ENCODE measurements around the gene FAT1. TPM values are rescaled to one million over a fixed set of nuclear protein-coding genes. Genes with fewer than 3 reads are reported as not detected.

FAT1 gene
- total and polyA plus RNA-seq, 9 donors, result 80.7 to 144 (median 124) TPM

DNA sequence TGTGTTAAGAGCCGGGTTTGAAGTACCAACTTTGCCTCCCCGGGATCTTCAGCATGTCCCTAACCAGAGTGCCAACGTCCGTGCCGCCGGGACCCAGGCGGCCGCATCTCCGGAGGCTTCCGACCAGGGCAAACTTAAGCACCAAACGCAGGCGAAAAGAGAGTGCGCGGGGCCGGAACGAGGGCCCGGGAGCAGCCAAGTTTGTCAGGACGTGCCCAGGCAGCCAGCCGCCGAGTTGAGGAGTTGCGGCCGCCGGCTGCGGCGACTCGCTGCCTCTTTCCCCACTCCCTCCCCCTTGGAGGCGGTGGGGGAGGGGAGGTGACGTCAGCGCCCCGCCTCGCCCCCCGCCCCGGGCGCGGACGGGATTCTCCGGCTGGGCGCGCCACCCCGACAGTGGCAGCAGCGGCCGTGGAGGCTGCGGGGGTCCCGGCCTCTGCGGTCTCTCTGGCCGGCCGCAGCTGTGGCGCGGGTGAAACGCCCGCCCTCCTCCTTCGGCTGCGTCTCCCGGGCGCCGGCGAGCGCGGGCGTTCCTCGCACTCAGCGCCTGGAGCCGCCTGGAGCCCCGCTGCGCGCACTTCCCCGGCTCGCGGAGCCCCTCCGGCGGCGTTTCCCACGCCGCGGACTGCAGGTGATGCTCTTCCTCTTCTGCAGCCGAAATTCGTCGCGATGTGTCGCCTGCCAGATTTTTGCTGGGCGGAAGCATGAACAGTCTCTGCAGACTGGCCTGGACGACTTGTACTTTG, 2.9 kb upstream of the FAT1 start:
- H3K36me3 ChIP-seq (ENCODE audit: control insufficient read depth, insufficient read depth, low read length), result no peaks in the 10 kb centered on the region
- peak; percentile 92 for DNase-seq
- WGBS (ENCODE audit: insufficient coverage), result 0% methylated on average over 57 of the region's 82 CpGs
- peaks cover 17% of the 10 kb centered on the region for H3K4me1 ChIP-seq (ENCODE audit: control insufficient read depth, insufficient read depth, low read length)
- H3K9me3 ChIP-seq (replicated peaks; ENCODE audit: control insufficient read depth, low read depth, low read length), result no peaks in the 10 kb centered on the region
- H3K27me3 ChIP-seq (ENCODE audit: control insufficient read depth, insufficient read depth, low read length), result peaks cover 23% of the 10 kb centered on the region
- H3K27ac ChIP-seq (ENCODE audit: low read length), result peak overlapping the region; percentile 92
- peak overlapping the region; percentile 88 for H3K4me3 ChIP-seq (ENCODE audit: low read length)

GRCh38 chr4:186725469-186726425, 2.1 kb upstream of the FAT1 start:
- Histone ChIP-seq H3K4me1 (ENCODE audit: control insufficient read depth, insufficient read depth, low read length) (peaks cover 17% of the 10 kb centered on the region), H3K9me3 (replicated peaks; ENCODE audit: control insufficient read depth, low read depth, low read length) (no peaks in the 10 kb centered on the region), H3K36me3 (ENCODE audit: control insufficient read depth, insufficient read depth, low read length) (no peaks in the 10 kb centered on the region), H3K4me3 (ENCODE audit: low read length) (peak overlapping the region; percentile 88), H3K27ac (ENCODE audit: low read length) (peak overlapping the region; percentile 92), H3K27me3 (ENCODE audit: control insufficient read depth, insufficient read depth, low read length) (peaks cover 23% of the 10 kb centered on the region)
- whole genome bisulfite sequencing (ENCODE audit: insufficient coverage), result 1% methylated on average over 35 of the region's 54 CpGs
- DNase-seq, result peak; percentile 93

DNA sequence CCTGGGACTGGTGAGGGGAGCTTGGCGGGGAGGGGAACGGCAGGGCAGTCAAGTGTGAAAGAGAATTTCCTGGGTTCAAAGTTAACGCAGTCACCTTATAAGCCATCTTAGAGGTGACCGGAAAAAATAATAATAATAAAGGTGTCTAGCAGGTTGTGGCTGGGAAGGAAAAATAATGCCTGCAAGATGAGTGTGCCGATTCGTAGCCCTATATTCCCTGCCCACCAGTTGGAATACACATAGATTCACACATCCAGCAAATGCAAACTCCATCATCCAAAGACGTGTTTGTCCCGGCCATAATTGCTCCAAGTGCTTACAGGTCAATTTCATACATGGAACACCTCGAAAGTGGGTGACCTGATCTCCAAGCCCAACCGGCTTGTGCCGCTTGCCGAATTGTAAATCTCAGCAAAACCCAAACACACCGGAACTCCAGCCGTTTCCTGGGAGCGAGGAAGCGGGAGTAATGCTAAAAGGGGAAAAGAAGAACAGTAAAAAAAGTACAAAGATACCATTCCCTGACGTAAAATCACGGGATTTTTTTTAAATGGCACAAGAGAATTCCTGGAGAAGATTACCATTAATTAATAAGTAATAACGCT, 1.3 kb upstream of the FAT1 start:
- peaks cover 4% of the 10 kb centered on the region for H3K9me3 ChIP-seq (replicated peaks; ENCODE audit: control insufficient read depth, low read depth, low read length)
- peaks cover 17% of the 10 kb centered on the region for H3K4me1 ChIP-seq (ENCODE audit: control insufficient read depth, insufficient read depth, low read length)
- 4% methylated on average over 5 of the region's 19 CpGs for WGBS (ENCODE audit: insufficient coverage)
- no peaks in the 10 kb centered on the region for H3K36me3 ChIP-seq (ENCODE audit: control insufficient read depth, insufficient read depth, low read length)
- DNase-seq, result peak; percentile 60
- H3K4me3 ChIP-seq (ENCODE audit: low read length), result peak overlapping the region; percentile 88
- peak overlapping the region; percentile 92 for H3K27ac ChIP-seq (ENCODE audit: low read length)
- peaks cover 23% of the 10 kb centered on the region for H3K27me3 ChIP-seq (ENCODE audit: control insufficient read depth, insufficient read depth, low read length)

- H3K4me1 ChIP-seq (ENCODE audit: control insufficient read depth, insufficient read depth, low read length), result peaks cover 17% of the 10 kb centered on the region
- H3K36me3 ChIP-seq (ENCODE audit: control insufficient read depth, insufficient read depth, low read length), result no peaks in the 10 kb centered on the region
- WGBS (ENCODE audit: insufficient coverage), result under 1% methylated on average over 58 of the region's 62 CpGs
- peak overlapping the region; percentile 88 for H3K4me3 ChIP-seq (ENCODE audit: low read length)
- peaks cover 23% of the 10 kb centered on the region for H3K27me3 ChIP-seq (ENCODE audit: control insufficient read depth, insufficient read depth, low read length)
- DNase-seq, result peak; percentile 80
- H3K27ac ChIP-seq (ENCODE audit: low read length), result peak overlapping the region; percentile 92
- H3K9me3 ChIP-seq (replicated peaks; ENCODE audit: control insufficient read depth, low read depth, low read length), result peaks cover 5% of the 10 kb centered on the region
Observed at GRCh38 chr4:186724058-186724863, 605 bp upstream of the FAT1 start.

GRCh38 chr4:186722796-186723291, 812 bp downstream of the FAT1 start:
- peak overlapping the region; percentile 73 for H3K4me3 ChIP-seq (ENCODE audit: low read length)
- peaks cover 17% of the 10 kb centered on the region for H3K4me1 ChIP-seq (ENCODE audit: control insufficient read depth, insufficient read depth, low read length)
- no peaks in the 10 kb centered on the region for H3K36me3 ChIP-seq (ENCODE audit: control insufficient read depth, insufficient read depth, low read length)
- DNase-seq, result peak; percentile 57
- WGBS (ENCODE audit: insufficient coverage), result 0% methylated on average over 12 of the region's 16 CpGs
- peaks cover 23% of the 10 kb centered on the region for H3K27me3 ChIP-seq (ENCODE audit: control insufficient read depth, insufficient read depth, low read length)
- H3K9me3 ChIP-seq (replicated peaks; ENCODE audit: control insufficient read depth, low read depth, low read length), result peaks cover 12% of the 10 kb centered on the region
- H3K27ac ChIP-seq (ENCODE audit: low read length), result peak overlapping the region; percentile 37

DNA sequence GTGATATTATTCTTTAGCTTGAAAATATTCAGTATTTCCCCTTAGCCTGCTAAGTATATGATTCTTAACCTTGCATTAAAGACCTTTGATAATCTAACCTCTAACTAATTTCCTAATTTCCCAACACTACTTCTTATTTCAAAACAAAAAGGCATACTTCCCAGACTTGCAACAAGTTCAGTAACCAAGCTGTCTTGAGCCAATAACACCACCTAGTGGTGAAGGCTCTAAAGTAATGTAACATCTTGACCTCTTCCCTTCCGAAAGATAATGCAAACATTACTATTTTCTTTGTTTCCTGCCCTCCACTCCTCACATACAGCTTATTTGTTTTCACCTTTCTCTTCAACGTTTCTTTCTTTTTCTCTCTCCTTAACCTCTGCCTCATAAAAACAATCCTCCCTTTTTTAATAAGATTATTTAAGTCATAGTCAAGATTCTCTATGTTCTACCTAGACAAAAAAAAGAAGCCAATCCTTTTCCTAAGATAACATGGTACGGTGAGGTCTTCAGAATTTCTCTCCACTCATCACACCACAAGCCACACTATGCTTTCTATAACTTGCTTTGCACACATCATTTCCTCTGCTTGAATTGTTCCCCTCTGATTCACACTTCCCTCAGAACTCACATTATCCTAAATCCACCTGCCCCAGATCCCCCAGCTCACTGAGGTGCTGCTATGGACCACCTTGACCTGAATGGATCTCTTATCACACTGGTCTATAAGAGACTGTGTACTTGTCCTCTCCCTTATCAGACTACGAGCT, 3.5 kb downstream of the FAT1 start:
- H3K27me3 ChIP-seq (ENCODE audit: control insufficient read depth, insufficient read depth, low read length), result peaks cover 11% of the 10 kb centered on the region
- no peak for DNase-seq
- H3K4me3 ChIP-seq (ENCODE audit: low read length), result no peak overlapping the region
- no peak overlapping the region for H3K27ac ChIP-seq (ENCODE audit: low read length)
- WGBS (ENCODE audit: insufficient coverage), result 90% methylated on average over 2 of the region's 4 CpGs
- no peaks in the 10 kb centered on the region for H3K36me3 ChIP-seq (ENCODE audit: control insufficient read depth, insufficient read depth, low read length)
- H3K9me3 ChIP-seq (replicated peaks; ENCODE audit: control insufficient read depth, low read depth, low read length), result peaks cover 12% of the 10 kb centered on the region
- peaks cover 7% of the 10 kb centered on the region for H3K4me1 ChIP-seq (ENCODE audit: control insufficient read depth, insufficient read depth, low read length)

- H3K4me1 ChIP-seq (ENCODE audit: control insufficient read depth, insufficient read depth, low read length), result peaks cover 4% of the 10 kb centered on the region
- H3K4me3 ChIP-seq (ENCODE audit: low read length), result no peak overlapping the region
- H3K9me3 ChIP-seq (replicated peaks; ENCODE audit: control insufficient read depth, low read depth, low read length), result peaks cover 12% of the 10 kb centered on the region
- H3K36me3 ChIP-seq (ENCODE audit: control insufficient read depth, insufficient read depth, low read length), result no peaks in the 10 kb centered on the region
- DNase-seq, result no peak
- no peak overlapping the region for H3K27ac ChIP-seq (ENCODE audit: low read length)
- peaks cover 2% of the 10 kb centered on the region for H3K27me3 ChIP-seq (ENCODE audit: control insufficient read depth, insufficient read depth, low read length)
- WGBS (ENCODE audit: insufficient coverage), result 93% methylated on average over 3 of the region's 4 CpGs
Observed at GRCh38 chr4:186717556-186717955, 6.1 kb downstream of the FAT1 start.

GRCh38 chr4:186715077-186715476, 8.6 kb downstream of the FAT1 start:
- Histone ChIP-seq H3K9me3 (replicated peaks; ENCODE audit: control insufficient read depth, low read depth, low read length) (peaks cover 9% of the 10 kb centered on the region), H3K27me3 (ENCODE audit: control insufficient read depth, insufficient read depth, low read length) (no peaks in the 10 kb centered on the region), H3K4me3 (ENCODE audit: low read length) (no peak overlapping the region), H3K27ac (ENCODE audit: low read length) (no peak overlapping the region), H3K36me3 (ENCODE audit: control insufficient read depth, insufficient read depth, low read length) (no peaks in the 10 kb centered on the region), H3K4me1 (ENCODE audit: control insufficient read depth, insufficient read depth, low read length) (peaks cover 6% of the 10 kb centered on the region)
- WGBS (ENCODE audit: insufficient coverage), result 96% methylated on average over 3 of the region's 5 CpGs
- no peak for DNase-seq

Measured in muscle of leg (tissue), 11 donors.